KG1 (cell line): ENCODE results near the gene TARS2.

Experiments used
- DNase-seq: peaks from one replicate; lab custom pipeline; 2025; lab: John Stamatoyannopoulos, UW

TARS2 gene

GRCh38 chr1:150555971-150556865 lies 69.0 kb downstream of the TARS2 start:
- no peak for DNase-seq

- no peak for DNase-seq
These were observed 69.9 kb downstream of the TARS2 start for GRCh38 chr1:150557065-150557600.
